Left cardiac atrium (tissue), 4 donors: ENCODE data around the gene C1orf94. TPM values are rescaled to one million over a fixed set of nuclear protein-coding genes. Genes with fewer than 3 reads are reported as not detected.

Source experiments
- ATAC-seq, 2 donors: fragments of 200-7000 bp; cut with Tn5 transposase; one replicate each; pipeline ENCODE4 v1.9.1; 2020; ENCODE audit warnings: mild to moderate bottlenecking in 2 of 2, moderate library complexity in 2 of 2
- DNase-seq: peaks from one replicate; pipeline ENCODE4 v3.0.0-alpha.2; 2020
- intact Hi-C, 2 donors: fragments of 100-400 bp; cut with DNase I; formaldehyde crosslinking; loops; one replicate each; pipeline versions ENCODE4 v1.14.1 to v1.15.1; 2022 to 2023
- total RNA-seq, 2 donors: library from RNA; stranded (reverse); fragmentation: NEBNext Ultra II Directional; extraction: Animal tissue kit (Norgen Biotek cat#: 25700); gene quantifications; one replicate each; pipeline ENCODE4 v1.2.1, GENCODE V29; 2021
- donor health status: DM: no; HTN: yes; CAD: no.
- donor health status: DM: no; HTN: yes; CAD: no; lungs with severe emphysema.
- donor health status: DM: yes; HTN: yes; CAD: no.
- donor health status: Dilated cardiomyopathy.

C1orf94 gene
- total RNA-seq, 2 donors from 2014 or later, result not detected

DNA sequence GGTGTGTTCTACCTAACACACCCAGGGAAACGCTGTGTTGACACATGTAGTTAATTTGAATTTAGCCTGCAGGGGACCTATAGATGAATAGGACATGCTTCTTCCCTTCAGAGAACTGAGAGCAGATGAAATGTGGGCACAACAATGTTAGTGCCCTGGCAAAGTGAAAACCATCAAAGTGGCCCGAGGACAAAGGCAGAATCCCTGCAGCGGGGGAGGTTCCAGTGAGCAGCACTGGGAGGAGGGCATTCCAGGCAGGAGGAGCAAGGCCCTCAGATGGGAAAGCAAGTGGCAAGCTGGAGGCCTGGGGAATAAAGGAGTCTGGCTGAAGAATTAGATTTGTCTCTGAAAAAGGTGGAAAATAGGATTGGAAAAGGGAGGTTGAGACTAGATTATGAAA is 37.2 kb downstream of the C1orf94 start:
- intact Hi-C loops, result no loop called here
- ATAC-seq (no peak), DNase-seq (no peak)

DNA sequence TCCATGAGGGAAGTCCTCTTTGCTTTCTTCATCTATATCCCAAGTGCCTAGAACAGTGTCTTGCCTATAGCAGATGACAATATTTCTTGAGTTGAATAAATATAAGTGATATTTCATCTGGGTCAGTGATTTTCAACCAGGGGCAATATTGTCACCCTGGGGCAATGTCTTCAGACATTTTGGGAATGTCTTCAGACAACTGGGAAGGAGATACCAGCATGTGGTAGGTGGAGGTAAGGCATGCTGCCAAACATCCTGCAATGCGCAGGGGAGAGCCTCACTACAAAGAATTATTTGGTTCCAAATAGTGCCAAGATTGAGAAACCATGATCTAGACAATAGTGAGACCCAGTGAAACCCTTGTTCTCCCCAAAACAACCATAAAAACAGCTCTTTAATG is 54.7 kb downstream of the C1orf94 start:
- DNase-seq, result no peak
- intact Hi-C loops, result no loop called here
- ATAC-seq, result no peak

DNA sequence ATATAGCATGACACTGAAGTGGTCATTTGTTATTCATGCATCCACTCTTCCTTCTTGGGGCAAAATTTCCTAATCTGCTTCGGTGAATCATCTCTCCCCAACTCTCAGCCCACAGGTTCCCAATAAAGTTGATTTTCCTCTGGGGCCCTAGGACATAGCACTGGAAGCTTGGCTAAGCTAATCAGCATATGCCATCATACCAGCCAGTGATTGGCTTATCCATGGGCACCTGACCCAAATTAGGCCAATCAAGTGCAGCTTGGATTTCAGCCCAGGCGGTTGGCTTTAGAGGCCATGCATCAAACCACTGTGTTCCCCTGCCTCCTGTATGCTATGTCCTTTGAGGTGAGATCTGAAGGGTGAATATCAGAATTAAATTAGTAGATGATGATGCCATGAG is 58.9 kb downstream of the C1orf94 start:
- DNase-seq (no peak), ATAC-seq (no peak)
- intact Hi-C loops, result no loop called here

DNA sequence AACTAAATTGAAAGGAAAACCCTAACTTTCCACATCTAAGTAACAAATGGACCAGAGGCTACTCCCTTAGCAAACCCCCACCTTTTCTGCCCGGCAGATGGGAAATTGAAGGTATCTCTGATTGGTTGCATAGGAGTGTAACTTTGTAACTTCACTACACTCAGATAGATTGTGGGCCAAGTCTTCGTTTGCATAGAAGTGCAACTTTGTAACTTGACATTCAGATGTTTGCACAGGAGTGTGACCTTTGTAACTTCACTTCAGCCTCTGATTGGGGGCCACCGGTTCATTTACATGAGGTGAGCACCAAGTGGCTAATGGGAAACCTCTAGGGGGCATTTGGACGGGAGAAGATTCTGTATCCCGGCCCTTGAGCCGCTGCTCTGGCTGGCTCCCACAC is 59.4 kb downstream of the C1orf94 start:
- intact Hi-C loops, result no loop called here
- DNase-seq (no peak), ATAC-seq (no peak)

DNA sequence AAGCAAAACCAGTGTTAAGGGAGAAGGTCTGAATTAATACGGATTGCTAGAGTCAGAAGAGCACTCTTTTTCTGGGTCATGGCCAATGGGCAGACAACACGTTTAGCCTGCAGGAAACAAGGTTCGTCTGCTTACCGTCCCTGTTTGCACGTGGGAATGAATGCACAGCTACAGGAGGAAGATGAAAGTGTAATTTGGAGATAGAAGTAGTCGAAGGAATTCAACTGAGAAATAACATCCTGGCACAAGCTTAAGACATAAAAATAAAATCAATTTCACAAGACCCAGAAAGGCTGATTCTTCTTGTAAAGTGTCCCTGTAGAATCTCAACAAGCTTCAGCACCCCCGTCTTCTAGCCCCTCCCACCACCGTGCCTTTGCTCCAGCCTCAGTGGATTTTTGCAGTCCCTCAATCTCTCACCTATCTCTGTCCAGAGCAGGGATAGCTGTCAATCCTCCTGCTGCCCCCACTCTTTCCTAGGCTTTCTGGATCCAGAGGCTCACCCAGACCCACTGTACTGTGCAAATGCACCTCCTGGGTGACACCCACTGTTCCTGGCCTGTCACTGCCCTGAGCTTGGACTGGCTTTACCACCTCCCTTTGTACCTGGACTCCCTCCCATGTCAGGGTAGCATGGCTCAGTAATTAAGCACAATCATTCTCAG is 60.6 kb downstream of the C1orf94 start:
- intact Hi-C loops, result no loop called here
- no peak for ATAC-seq
- DNase-seq, result no peak

DNA sequence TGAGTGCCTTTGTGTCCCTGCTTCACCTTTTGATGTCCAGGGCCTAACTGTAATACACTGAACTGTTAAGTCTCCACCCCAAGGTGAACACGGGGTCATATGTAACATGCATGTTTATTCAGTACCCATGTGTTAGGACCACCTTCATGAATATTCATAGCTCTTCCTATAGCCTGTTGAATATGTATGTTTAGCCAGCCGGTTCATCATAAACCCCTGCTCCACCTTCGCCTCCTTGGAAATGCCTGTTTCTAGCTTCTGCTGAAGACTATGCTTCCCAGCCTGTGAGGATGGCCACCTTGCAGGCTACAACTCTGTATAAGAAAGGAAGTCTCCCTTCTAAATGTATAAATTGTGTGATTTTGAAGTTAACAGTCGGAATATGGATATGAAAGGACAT is 69.3 kb downstream of the C1orf94 start:
- DNase-seq (no peak), ATAC-seq (no peak)
- intact Hi-C loops, result no loop called here

DNA sequence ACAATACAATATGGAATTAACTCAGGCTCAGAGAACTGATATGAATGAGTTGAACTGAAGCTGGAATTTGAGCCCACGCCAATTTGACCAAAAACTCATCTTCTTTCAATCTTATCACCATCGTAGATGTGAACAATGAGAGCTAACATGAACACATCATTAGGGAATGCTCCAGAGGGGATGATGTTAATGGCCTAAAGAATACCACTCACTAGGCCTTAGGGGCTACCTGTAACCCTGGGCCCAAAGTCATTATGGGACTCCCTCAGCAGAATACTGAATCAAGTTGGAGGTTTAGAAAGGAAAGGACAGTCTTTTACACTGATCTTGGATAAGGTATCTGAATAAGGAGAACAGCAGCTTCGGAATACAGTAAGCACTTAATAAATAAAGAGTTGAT is 73.6 kb downstream of the C1orf94 start:
- ATAC-seq (no peak), DNase-seq (no peak)
- intact Hi-C loops, result no loop called here

DNA sequence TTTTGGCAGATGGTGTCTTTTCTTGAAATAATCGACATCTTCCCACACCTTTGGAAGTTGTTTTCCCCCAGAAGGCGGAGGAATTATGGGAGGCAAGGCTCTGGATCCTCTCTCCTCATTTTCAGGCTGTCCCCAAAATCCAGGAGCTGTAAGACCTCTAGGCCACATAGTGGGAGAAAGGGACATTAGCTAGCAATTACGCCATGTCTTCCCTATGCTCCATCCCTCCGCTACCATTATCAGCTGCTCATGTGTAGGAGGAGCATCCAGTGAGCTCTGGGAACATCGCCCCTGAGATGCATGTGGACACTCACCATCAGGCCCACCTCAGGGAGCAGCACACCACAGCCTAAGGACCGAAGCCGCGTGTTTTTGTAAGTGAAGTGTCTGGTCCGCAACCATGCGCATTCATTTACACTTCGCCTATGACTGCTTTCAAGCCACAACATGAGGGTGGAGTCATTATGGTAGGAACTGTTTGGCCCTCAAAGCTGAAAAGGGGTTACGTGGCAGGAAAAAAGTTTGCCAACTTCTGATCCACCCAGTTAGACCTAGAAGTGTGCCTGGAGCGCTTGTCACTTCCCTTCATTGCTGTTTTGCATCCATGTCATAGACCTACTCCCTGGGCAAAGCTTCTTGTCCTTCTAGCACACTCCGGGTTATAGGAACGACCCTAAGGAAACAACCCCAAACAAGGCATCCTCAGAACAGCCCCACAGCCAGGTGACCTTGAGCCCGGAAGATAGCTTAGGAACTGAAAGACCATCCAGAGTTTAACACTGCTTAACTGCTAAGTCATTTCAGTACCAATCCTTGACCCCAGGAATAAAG is 85.5 kb downstream of the C1orf94 start:
- intact Hi-C loops, result no loop called here
- ATAC-seq, result no peak
- DNase-seq, result no peak

DNA sequence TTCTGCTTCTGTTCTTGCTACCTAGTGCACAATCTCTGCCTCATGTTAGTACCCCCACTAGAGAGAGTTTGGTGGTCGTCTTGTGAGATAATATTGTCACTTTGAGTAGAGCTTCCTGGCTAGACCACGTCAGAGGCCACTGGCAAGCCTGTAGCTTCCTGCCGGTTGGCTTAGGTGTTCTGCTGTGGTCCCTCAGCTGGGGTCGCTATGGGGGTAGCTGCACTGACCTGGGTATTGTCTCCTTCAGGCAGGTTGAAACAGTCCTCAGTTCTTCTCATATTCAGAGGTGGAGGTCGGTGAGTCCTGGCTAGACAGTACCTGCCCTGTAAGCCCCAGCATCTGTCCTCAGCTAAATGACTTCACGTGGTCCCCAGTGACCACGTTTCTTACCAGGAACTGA is 86.2 kb downstream of the C1orf94 start:
- intact Hi-C loops, result no loop called here
- DNase-seq (no peak), ATAC-seq (no peak)

DNA sequence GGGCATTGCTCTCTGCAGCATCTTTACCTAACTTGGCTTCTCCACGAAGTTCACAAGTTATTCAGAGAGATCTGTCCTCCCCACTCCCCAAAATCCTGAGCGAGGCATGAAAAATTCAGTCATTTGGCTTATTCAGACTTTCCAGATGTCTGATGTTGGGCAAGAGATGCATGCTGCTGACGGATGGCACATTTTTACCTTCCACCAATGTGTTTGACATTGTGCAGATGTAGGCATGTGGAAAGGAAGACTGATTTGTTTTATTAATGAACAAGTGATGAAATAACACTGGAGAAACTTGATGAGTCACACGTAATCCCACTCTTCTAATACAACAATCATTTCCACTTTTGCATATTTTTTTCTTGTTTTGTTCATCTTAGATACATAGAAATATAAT is 86.7 kb downstream of the C1orf94 start:
- ATAC-seq (no peak), DNase-seq (no peak)
- intact Hi-C loops, result no loop called here

DNA sequence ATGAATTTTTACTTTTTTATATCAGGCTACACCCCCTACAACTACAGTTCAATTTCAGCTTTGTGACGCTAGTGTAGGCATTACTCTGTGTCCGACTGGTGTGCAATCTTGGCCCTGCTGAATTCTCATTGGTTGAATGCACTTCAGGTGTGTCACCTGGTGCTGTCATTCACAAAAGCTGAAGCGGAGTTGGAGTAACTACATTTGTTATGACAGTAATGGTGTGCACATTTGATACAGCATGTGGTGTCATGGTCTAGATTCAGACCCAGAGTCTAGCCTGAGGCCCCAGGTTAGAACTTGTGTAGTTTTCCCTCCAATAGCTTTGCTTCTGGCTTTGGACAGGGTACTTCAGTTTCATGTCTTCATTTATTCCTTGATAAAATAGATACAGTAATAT is 88.7 kb downstream of the C1orf94 start:
- ATAC-seq (no peak), DNase-seq (no peak)
- intact Hi-C loops, result no loop called here

DNA sequence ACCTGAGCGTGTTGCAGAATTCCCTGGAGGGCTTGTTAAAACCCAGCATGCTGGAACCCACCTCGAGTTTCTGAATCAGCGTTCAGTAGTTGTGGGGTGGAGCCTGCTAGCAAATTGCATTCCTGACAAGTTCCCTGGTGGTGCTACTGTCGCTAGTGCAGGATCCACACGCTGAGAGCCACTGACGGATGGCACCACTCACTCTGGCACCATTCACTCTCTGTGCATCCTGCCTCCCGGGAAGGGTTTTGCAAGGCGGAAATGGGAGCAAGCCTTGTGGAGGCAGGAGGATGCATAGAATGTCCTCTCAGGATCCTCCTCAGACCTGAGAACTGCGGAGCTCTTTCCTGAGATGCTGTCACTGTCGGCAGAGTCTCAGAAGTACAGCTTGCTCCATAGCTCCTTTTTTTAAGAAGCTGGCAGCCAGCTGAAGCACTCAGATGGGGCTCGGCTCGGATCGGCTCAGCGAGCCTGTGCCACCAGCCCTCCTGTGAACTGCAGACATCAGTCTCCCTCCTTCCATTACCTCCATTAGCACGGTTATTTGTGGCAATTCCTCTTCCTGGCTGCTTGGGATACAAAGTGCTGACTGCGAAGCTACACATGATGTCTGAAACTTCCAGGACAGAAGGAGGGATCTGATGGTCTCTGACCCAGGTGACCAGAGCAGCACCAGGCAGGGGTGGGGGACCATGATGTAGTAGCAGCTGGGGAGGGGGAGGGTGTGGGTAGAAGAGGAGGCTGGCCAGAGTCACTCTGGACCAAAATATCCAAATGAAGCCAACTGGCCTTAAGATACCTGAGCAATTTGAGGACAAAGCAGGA is 89.6 kb downstream of the C1orf94 start:
- ATAC-seq (no peak), DNase-seq (no peak)
- intact Hi-C loops, result no loop called here

DNA sequence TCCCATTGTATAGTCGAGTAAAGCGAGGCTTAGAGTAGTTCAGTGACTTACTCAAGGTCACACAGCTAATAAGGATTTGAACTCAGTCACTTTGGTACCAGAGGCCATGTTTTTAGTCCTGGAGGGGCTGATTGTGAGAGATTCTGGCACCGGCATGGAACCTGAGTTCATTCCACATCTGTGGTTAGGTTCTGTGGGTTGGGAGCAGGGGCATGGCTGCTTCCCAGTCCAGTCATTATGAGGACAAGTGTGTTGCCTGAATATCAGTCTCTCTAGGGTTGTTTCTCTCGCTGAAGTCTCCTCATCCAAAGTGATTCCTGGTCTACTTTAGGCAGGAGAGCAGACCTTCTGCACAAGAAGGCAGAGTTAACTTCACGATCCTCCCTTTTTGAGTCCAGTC is 90.6 kb downstream of the C1orf94 start:
- DNase-seq (no peak), ATAC-seq (no peak)
- intact Hi-C loops, result no loop called here

DNA sequence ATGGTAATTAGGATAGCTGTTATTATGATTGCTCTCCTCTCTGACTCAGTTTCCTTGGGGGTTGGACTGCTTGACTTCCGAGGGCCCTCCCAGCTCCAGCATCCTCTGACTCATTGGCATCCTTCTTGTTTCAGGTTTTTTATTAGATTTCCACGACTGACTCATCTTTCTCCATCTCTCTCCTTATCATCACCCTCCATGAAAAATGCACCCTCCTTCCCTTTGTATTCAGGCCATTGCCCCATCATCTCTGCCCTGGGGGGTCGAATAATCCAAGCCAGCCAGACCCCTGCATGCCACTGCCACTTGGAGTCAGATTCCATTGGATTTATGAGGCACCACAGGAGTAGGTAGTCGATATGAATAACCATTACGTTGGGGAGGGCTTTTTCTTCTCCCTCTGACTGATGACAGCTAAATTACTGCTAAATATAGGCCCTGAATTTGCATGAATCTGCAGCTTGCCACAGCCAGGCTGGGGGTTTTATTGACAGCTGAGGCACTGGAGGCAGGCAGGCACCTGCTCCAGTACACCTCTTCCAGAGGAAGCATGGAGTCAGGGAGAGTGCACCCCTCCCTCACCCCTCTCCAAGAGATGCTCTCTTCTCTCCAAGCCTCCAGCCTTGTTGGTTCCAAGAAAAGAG is 91.7 kb downstream of the C1orf94 start:
- ATAC-seq, result no peak
- no peak for DNase-seq
- intact Hi-C loops, result no loop called here

Other genes starting within 250 kb of the C1orf94 start
- under 1 TPM; 0.29 to 0.58 TPM for gene CSMD2, start 11.7 kb upstream of the C1orf94 start, total RNA-seq